ENCODE results near the gene NASP.

NASP gene

DNA sequence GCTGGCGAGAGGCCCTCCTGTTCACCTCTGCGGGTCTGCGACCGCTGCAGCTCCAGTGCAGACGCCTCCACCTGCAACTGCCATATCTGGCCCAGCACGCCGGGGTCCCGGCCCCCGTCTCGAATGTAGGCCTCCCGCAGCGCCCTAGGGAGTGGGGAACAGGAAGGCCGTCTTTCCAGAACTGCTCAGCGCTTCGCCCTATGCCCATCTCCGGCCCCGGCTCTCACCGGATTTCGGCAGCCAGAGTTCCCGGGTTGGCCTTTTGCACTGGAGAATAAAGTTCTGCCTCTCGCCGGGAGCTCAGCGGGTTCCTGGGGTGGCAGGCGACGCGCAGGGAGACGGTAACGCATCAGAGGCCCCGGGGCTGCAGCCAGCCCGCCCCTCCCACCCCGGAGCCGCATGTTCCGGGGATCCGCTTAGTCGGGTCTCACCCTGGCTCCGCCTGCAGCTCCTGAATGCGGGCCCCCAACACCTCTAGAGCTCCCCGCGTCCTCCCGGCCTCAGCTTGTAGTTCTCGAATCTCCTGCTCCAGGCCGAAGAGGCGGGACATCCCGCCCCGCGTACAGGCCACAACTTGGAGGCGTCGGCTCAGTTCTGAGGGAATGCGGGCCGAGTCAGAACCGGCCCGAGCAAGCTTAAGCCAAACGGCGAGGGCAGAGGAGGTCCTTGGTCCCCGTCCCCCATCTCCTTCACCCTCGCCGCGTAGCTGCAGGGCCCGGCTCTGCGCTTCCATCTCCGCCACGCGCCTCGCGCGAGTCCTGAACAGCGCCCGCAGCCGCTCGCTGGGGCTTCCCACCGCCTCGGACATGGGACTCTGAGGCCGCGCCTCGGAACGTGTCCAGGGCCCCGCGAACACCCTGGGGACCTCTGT, 38.9 kb downstream of the NASP start:
- H3K27ac Mint-ChIP-seq = peak overlapping the region in 1 of 2 donors; percentile 90
- H3K4me1 Mint-ChIP-seq = no peaks in the 10 kb centered on the region
- DNase-seq (no peak), ATAC-seq (peak; percentile 7)
- H3K9me3 Mint-ChIP-seq = no peaks in the 10 kb centered on the region
- no peaks in the 10 kb centered on the region for H3K27me3 Mint-ChIP-seq
- H3K4me3 Mint-ChIP-seq = no peak overlapping the region

DNA sequence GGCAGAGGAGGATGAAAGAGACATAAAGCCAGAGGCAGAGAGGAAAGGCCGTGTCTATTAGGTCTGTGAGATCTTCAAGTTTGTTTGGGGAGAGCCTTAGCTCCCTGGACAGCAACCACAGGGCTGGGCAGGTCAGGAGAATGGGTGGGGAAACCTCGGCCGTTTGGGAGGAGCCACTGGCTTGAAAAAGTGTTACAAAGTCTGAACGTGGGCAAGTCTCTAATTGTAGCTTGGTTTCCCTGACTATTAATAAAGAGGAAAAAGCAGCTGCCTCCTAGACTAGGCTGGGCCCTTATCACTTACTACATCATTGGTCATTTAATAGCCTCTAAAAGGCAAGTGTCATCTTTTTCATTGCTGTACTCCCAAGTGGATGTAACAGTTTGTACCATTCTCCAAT, 40.1 kb downstream of the NASP start, which contains the start of gene CCDC17:
TSS of gene CCDC17 (minus strand) at position 83 of the 400 bp plus-strand sequence. CDS start 145 bp downstream, outside the sequence.
- no peak for ATAC-seq
- H3K4me3 Mint-ChIP-seq = no peak within 1 kb of the TSS
- no peaks in the 10 kb centered on the region for H3K4me1 Mint-ChIP-seq
- no peaks in the 10 kb centered on the region for H3K27me3 Mint-ChIP-seq
- peak within 1 kb of the TSS; percentile 9 to 90 for H3K27ac Mint-ChIP-seq
- DNase-seq = no peak
- no peaks in the 10 kb centered on the region for H3K9me3 Mint-ChIP-seq

DNA sequence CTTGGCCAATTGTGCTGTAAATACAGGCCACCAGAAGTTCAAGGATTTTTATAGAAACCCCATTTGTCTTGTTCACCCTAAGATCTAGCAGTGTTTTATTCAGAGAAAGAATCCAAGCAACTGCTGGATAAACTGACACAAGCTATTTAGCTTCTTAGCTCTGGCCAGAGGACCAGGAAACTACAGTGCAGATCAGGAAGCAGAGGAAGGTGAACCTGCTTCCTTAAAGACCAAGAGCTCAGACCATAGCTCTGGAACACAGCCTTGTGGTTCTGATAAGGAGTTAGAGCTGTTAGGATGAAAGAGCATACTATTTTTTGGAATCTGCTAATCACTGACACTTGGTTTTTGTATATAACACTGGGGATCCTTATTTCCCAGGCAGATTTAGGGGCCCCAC, 45.2 kb downstream of the NASP start:
- Mint-ChIP-seq H3K27ac (no peak overlapping the region), H3K4me1 (no peaks in the 10 kb centered on the region), H3K4me3 (no peak overlapping the region), H3K9me3 (no peaks in the 10 kb centered on the region), H3K27me3 (no peaks in the 10 kb centered on the region)
- DNase-seq (no peak), ATAC-seq (no peak)

DNA sequence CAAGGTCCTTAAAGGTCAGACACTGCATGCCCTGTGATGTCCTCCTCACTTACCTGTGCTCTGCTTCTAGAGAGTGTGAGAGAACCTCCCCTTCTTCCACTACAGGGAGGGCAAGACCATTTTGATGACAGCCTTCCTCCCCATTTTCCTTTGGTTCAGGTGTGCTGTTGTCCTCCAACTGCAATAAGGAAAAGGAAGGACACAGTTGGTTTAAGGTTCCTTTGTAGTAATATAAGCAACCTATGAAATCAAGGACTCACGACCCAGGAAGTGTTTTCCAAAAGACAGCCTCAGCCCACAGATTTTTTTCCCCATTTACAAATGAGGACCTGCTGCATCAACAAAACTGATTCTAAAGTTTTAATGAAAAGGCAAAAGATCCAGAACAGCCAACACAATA, 46.6 kb downstream of the NASP start:
- DNase-seq (no peak), ATAC-seq (no peak)
- H3K27me3 Mint-ChIP-seq = no peaks in the 10 kb centered on the region
- peak overlapping the region; percentile 67 to 73 for H3K27ac Mint-ChIP-seq
- H3K4me3 Mint-ChIP-seq = no peak overlapping the region
- no peaks in the 10 kb centered on the region for H3K9me3 Mint-ChIP-seq
- H3K4me1 Mint-ChIP-seq = no peaks in the 10 kb centered on the region

DNA sequence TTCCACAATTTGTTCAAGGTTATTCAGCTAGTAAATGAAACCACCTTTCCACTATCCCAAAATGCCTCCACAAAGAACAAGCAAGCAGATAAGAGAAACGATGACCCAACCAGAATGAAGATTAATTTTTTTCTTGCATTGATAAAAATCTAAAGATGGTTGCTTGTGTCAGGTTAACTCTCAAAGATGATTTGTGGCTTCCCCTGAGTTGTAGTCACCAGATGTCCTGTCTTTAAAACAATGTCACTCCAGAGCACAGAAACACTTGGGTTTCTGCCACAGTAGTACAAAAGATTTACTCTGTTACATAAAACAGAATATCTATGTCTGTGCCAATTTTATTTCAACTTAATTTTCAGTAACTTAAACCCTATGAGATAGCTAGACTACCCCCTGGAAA, 51.4 kb downstream of the NASP start:
- H3K27ac Mint-ChIP-seq = no peak overlapping the region

DNA sequence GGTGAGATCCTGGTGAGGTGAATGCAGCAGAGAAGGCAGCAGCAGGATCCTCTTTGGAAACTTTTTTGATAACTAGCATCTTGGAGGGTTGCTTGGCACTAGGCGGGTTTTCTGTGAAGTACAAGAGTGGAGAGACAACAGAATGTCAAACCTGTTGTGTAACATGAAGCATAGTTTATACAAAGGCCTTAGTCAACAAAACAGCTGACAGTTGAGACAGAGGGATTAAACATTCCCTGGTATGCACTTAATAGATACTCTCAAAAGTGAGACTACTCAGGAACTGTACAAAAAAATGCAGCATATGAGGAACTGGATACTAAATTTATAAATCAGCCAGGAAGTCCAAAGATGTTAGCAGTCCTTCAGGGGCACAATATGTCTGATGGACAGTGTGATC, 56.5 kb downstream of the NASP start:
- peak overlapping the region in 1 of 2 donors; percentile 43 for H3K27ac Mint-ChIP-seq
- no peaks in the 10 kb centered on the region for H3K4me1 Mint-ChIP-seq
- no peaks in the 10 kb centered on the region for H3K9me3 Mint-ChIP-seq
- DNase-seq = no peak
- H3K27me3 Mint-ChIP-seq = no peaks in the 10 kb centered on the region
- no peak overlapping the region for H3K4me3 Mint-ChIP-seq
- ATAC-seq = no peak

More for the DNA sequence above, 51.4 kb downstream of the NASP start:
- no peak for DNase-seq
- no peak for ATAC-seq
- Mint-ChIP-seq H3K9me3 (no peaks in the 10 kb centered on the region), H3K4me1 (no peaks in the 10 kb centered on the region), H3K27me3 (no peaks in the 10 kb centered on the region), H3K4me3 (no peak overlapping the region)

DNA sequence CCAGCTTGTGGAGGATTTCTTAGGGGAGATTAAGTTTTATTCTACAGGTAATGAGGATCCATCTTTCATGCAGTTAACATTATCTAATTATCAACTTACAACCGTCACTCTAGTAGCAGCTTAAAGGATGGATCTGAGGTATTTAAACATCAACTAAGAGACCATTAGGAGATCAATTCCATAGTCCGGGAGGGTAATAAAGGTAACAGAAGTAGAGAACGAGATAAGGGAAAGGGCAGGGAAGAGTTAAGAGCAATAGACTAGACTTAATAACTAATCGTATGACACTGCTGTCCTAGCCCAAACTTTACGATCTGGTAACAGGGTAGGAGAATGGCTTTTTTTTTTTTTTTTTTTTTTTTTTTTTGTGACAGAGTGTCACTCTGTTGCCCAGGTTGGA, 59.5 kb downstream of the NASP start:
- Mint-ChIP-seq H3K27ac (peak overlapping the region in 1 of 2 donors; percentile 29), H3K9me3 (no peaks in the 10 kb centered on the region), H3K27me3 (no peaks in the 10 kb centered on the region), H3K4me3 (no peak overlapping the region), H3K4me1 (no peaks in the 10 kb centered on the region)
- ATAC-seq = no peak
- no peak for DNase-seq

DNA sequence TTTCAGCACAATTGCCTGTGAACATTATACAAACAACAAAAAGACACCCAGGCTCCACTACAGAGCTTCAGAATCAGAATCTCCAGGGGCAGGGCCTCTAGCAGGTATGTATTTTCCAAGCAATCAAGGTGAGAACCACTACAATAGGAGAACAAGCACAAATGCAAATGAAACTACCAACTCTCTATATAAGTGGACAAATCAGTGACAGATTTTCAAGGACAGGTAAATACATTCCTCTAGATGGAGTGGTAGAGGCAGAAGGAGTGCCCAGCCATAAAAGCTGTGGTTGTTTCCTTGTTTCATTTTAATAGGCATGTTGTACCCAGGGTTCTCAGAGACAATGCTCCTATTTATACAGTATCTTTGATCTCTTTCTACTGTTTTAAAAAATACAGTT, 60.1 kb downstream of the NASP start:
- no peak for ATAC-seq
- Mint-ChIP-seq H3K27ac (no peak overlapping the region), H3K4me1 (no peaks in the 10 kb centered on the region), H3K27me3 (no peaks in the 10 kb centered on the region), H3K4me3 (no peak overlapping the region), H3K9me3 (no peaks in the 10 kb centered on the region)
- DNase-seq = no peak

DNA sequence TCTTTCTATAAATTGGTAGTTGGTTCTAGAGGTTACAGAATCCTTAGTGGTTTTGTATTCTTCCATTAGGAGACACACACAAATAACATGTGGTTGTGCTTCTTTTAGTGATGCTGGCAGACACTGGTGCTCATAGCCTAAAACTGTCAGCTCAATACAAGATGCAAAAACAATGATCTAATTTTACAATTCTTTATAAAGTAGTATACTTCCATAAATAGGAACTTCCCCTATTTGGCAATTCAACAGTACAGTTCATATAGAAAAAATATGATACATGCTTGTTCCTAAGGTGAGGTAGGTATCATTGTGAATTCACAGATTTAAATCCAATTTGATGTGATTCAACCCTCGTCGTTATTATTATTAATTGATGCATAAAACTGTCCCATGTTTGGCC, 60.8 kb downstream of the NASP start:
- ATAC-seq (no peak), DNase-seq (no peak)
- no peak overlapping the region for H3K4me3 Mint-ChIP-seq
- no peaks in the 10 kb centered on the region for H3K27me3 Mint-ChIP-seq
- no peaks in the 10 kb centered on the region for H3K4me1 Mint-ChIP-seq
- H3K27ac Mint-ChIP-seq = no peak overlapping the region
- no peaks in the 10 kb centered on the region for H3K9me3 Mint-ChIP-seq

DNA sequence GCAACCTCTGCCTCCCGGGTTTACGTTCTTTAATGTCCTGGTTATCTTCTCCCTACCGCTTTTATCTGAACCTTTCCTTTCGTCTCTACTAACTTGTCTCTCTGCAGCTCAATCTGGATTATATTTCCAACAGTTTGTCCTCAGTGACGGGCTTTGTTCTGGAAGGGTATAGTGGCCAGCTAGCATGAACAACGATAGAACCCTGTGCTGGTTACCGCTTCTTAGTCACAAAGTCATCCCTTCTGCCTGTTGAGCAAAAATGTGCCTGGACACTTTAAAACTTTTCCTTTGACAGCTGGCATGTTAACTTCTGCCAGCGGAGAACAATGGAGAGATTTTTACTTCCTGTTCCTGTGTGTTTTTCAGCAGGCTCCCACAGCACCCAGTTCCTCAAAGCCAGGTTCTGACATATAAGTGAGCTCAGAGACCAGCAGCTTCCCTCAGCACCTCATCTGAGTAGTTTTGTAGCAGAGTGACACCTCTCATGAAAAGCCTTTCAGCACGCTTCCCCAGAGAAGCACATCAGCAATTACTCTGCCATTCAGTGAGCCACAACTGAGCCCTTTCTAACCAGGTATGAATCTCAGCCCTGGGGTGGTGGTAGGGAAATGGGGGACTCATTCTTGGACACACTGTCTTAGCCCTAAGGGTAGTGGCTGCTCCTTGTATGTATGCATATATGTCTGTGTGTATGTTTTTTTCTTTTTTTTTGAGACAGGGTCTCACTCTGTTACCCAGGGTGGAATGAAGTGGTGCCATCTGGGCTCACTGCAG, 63.6 kb downstream of the NASP start:
- ATAC-seq (no peak), DNase-seq (no peak)
- H3K27me3 Mint-ChIP-seq = no peaks in the 10 kb centered on the region
- no peak overlapping the region for H3K4me3 Mint-ChIP-seq
- no peaks in the 10 kb centered on the region for H3K9me3 Mint-ChIP-seq
- H3K27ac Mint-ChIP-seq = no peak overlapping the region
- H3K4me1 Mint-ChIP-seq = no peaks in the 10 kb centered on the region

DNA sequence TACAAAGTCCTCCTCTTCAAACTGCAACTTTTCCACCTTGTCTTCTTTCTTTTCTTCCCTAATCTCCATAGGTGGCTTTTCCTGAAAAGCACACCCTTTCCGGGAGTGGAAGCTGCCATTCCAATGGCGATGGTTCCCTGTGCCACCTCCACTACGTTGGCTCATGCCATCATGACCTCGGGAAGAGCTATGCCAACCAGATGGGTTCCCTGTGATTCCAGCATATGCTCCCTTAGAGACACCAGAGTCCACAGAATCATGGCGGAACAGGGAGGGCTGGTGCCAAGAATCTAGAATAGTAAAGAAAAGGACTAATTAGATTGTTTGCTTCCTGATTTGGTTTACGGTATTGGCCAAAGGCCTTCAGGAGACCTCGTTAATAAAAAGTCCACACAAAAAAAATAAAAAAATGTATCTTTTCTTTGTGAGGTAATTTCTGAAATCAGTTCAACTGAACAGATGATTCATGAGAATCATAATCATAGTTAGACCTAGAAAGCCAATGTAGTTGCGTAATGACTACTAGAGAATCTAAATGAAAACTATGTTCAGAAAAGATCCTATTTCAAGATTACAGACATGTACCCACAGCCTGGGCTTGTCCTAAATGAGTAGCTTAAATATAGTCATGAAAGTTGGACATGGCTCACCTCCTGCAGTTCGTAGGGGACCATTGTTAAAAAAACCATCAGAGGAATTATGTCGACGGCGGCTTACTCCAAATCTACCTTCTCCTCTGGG, 70.9 kb downstream of the NASP start:
- Mint-ChIP-seq H3K27me3 (no peaks in the 10 kb centered on the region), H3K4me1 (no peaks in the 10 kb centered on the region), H3K4me3 (no peak overlapping the region), H3K27ac (no peak overlapping the region), H3K9me3 (no peaks in the 10 kb centered on the region)
- ATAC-seq (peak; percentile 53), DNase-seq (no peak)

DNA sequence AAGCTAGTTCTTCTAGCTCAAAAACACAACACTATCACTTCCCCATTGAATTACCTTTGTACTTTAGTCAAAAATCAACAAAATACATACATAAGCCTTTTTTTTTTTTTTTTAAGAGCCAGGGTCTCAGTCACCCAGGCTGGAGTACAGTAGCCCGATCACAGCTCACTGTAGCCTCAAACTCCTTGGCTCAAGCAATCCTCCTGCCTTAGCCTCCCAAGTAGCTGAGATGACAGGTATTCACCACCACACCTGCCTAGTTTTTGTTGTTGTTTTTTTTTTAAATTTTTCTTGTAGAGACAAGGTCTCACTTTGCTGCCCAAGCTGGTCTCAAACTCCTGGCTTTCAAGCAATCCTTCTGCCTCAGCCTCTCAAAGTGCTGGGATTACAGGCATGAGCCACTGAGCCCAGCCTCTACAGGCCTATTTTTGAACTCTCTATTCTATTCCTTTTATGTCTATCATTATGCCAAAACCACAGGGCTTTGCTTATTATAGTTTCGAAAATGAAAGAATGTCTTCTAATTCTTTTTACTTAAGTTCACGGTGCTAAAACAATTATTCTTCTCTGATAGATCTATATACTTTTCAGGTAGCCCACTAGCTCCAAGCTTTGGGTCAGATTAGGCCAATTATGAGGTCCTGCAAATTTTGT, 72.9 kb downstream of the NASP start:
- Mint-ChIP-seq H3K4me1 (no peaks in the 10 kb centered on the region), H3K27me3 (no peaks in the 10 kb centered on the region), H3K27ac (peak overlapping the region; percentile 20 to 67), H3K4me3 (no peak overlapping the region), H3K9me3 (no peaks in the 10 kb centered on the region)
- no peak for ATAC-seq
- DNase-seq = no peak

DNA sequence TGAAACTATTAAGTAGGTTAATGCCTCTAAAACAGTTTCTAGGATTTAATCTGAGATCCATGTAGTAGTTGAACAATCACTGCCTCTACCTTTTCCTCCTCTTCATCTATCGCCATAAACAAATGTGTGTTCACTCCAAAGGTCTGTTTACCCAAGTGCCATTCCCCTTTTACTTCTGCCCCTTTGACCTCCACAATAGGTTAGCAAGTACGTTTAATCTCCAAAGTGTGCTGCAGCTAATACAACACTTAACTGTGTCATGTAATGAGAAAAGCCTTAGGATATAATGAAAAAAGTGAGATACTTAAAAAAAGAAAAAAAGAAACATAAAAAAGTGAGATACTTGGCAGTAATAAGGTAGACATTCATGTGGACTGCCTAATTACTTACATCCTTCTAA, 74.3 kb downstream of the NASP start:
- Mint-ChIP-seq H3K4me1 (no peaks in the 10 kb centered on the region), H3K9me3 (no peaks in the 10 kb centered on the region), H3K4me3 (no peak overlapping the region), H3K27ac (no peak overlapping the region), H3K27me3 (no peaks in the 10 kb centered on the region)
- no peak for DNase-seq
- ATAC-seq = no peak

DNA sequence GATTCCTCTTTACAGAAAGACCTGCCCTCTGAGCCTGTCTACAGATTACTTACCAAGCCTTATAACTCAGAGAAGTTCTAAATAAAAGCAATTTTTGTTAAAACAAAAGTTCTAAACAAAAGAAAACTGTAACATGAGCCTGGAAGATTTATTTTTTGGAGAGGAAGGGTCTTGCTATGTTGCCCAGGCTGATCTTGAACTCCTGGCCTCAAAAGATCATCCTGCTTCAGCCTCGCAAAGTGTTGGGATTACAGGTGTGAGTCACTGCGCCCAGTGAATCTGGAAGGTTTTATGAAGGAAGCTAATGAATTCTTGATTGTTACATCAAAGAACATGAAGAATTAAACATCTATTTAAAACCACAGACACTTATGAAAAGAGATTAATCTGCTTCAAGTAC, 75.4 kb downstream of the NASP start:
- H3K27ac Mint-ChIP-seq = peak overlapping the region in 1 of 2 donors; percentile 12
- H3K4me1 Mint-ChIP-seq = no peaks in the 10 kb centered on the region
- no peaks in the 10 kb centered on the region for H3K27me3 Mint-ChIP-seq
- H3K4me3 Mint-ChIP-seq = no peak overlapping the region
- ATAC-seq (no peak), DNase-seq (no peak)
- no peaks in the 10 kb centered on the region for H3K9me3 Mint-ChIP-seq

DNA sequence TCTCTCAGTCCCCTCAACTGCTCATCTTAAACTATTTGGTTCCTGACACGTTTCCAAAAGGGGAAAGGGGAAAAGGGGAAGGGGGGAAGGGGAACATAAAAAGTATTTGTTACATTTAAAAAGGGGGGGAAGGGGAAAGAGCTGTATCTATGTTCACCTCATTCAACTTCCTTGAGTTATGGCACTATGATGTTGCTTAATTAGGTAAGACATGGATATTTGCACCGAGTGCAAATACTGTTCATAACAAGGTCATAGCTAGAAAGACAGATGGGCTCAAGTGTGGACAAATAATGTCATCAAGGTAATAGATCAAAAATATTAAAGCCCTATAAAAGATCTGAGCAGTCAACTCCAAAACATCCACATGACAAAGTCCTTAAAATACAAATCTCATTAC, 76.5 kb downstream of the NASP start:
- no peak for DNase-seq
- Mint-ChIP-seq H3K27me3 (no peaks in the 10 kb centered on the region), H3K4me1 (no peaks in the 10 kb centered on the region), H3K9me3 (no peaks in the 10 kb centered on the region), H3K4me3 (no peak overlapping the region), H3K27ac (no peak overlapping the region)
- no peak for ATAC-seq

Data from stimulated activated naive CD8-positive, alpha-beta T cell treated with anti-CD3 and anti-CD28 coated beads, Interleukin-15, amount 100 ng/mL, for 72 hours (primary cell).